OCI-LY7 (cell line): ENCODE data around the gene SEH1L.
A peak's percentile ranks its signal among the peaks of the same experiment; 100 is the strongest.

Experiments
- EZH2phosphoT487 ChIP-seq: fragments of 200-600 bp; sonication (generic); IDR thresholded peaks from 2 replicates; pipeline ENCODE4 v1.6.1; 2018; ENCODE audit warnings: low read depth, borderline replicate concordance, mild to moderate bottlenecking, mixed run types, antibody characterized with exemption, low read length, moderate library complexity, mixed read lengths
- TF ChIP-seq, protein P1 (sequence below): fragments of 200-600 bp; sonication (generic); conservative IDR thresholded peaks from 2 replicates; pipeline ENCODE4 v1.5.1; 2014; ENCODE audit warnings: mild to moderate bottlenecking, antibody characterized with exemption, low read length, moderate library complexity, mixed read lengths

GRCh38 chr18:12934454-12935071 lies 13.2 kb upstream of the SEH1L start:
- TF ChIP-seq, protein P1, sequence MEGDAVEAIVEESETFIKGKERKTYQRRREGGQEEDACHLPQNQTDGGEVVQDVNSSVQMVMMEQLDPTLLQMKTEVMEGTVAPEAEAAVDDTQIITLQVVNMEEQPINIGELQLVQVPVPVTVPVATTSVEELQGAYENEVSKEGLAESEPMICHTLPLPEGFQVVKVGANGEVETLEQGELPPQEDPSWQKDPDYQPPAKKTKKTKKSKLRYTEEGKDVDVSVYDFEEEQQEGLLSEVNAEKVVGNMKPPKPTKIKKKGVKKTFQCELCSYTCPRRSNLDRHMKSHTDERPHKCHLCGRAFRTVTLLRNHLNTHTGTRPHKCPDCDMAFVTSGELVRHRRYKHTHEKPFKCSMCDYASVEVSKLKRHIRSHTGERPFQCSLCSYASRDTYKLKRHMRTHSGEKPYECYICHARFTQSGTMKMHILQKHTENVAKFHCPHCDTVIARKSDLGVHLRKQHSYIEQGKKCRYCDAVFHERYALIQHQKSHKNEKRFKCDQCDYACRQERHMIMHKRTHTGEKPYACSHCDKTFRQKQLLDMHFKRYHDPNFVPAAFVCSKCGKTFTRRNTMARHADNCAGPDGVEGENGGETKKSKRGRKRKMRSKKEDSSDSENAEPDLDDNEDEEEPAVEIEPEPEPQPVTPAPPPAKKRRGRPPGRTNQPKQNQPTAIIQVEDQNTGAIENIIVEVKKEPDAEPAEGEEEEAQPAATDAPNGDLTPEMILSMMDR, result peak; percentile 98
- TF ChIP-seq EZH2phosphoT487, result no peak
